ENCODE data around the gene EP400. TPM values are rescaled to one million over a fixed set of nuclear protein-coding genes. Genes with fewer than 3 reads are reported as not detected.

Gene EP400
- polyA plus RNA-seq (2013, experiment 1 of 4): 46.5 TPM
- polyA plus RNA-seq (2013, experiment 2 of 4): 59.7 TPM
- 37.7 TPM for polyA plus RNA-seq (2013, experiment 3 of 4)
- polyA plus RNA-seq (2013, experiment 4 of 4): 48.0 TPM

- H3K27ac ChIP-seq (ENCODE audit: insufficient read depth, low read depth, low read length, poor library complexity, severe bottlenecking): no peak within 1 kb of the TSS
- no peaks in the 10 kb centered on the region for H3K27me3 ChIP-seq (ENCODE audit: control insufficient read depth, insufficient read depth, low read length, poor library complexity, severe bottlenecking)
- H3K4me3 ChIP-seq (ENCODE audit: insufficient read depth, low read depth, low read length): peak within 1 kb of the TSS; percentile 85
- 3% methylated on average over 97 of the region's 97 CpGs for WGBS, 2 experiments
- no peaks in the 10 kb centered on the region for H3K9me3 ChIP-seq (ENCODE audit: control insufficient read depth, low read length)
- no peaks in the 10 kb centered on the region for H3K4me1 ChIP-seq (ENCODE audit: control insufficient read depth, insufficient read depth, low read length)
- peaks cover 3% of the 10 kb centered on the region for H3K36me3 ChIP-seq (ENCODE audit: control insufficient read depth, insufficient read depth, low read length)
Observed at GRCh38 chr12:131949431-131950181, at the start of gene EP400. TSS of gene EP400 (plus strand) at chr12:131949942. CDS start at chr12:131960620, 10,678 bp downstream.

GRCh38 chr12:131900397-131900796 is 49.3 kb upstream of the EP400 start:
- peaks cover 16% of the 10 kb centered on the region for H3K4me1 ChIP-seq (ENCODE audit: control insufficient read depth, insufficient read depth, low read length)
- H3K27ac ChIP-seq (ENCODE audit: insufficient read depth, low read depth, low read length, poor library complexity, severe bottlenecking): no peak overlapping the region
- 94 to 97% methylated on average over 6 of the region's 6 CpGs for WGBS, 2 experiments
- no peaks in the 10 kb centered on the region for H3K27me3 ChIP-seq (ENCODE audit: control insufficient read depth, insufficient read depth, low read length, poor library complexity, severe bottlenecking)
- H3K9me3 ChIP-seq (ENCODE audit: control insufficient read depth, low read length): no peaks in the 10 kb centered on the region
- H3K4me3 ChIP-seq (ENCODE audit: insufficient read depth, low read depth, low read length): no peak overlapping the region
- peaks cover 4% of the 10 kb centered on the region for H3K36me3 ChIP-seq (ENCODE audit: control insufficient read depth, insufficient read depth, low read length)

DNA sequence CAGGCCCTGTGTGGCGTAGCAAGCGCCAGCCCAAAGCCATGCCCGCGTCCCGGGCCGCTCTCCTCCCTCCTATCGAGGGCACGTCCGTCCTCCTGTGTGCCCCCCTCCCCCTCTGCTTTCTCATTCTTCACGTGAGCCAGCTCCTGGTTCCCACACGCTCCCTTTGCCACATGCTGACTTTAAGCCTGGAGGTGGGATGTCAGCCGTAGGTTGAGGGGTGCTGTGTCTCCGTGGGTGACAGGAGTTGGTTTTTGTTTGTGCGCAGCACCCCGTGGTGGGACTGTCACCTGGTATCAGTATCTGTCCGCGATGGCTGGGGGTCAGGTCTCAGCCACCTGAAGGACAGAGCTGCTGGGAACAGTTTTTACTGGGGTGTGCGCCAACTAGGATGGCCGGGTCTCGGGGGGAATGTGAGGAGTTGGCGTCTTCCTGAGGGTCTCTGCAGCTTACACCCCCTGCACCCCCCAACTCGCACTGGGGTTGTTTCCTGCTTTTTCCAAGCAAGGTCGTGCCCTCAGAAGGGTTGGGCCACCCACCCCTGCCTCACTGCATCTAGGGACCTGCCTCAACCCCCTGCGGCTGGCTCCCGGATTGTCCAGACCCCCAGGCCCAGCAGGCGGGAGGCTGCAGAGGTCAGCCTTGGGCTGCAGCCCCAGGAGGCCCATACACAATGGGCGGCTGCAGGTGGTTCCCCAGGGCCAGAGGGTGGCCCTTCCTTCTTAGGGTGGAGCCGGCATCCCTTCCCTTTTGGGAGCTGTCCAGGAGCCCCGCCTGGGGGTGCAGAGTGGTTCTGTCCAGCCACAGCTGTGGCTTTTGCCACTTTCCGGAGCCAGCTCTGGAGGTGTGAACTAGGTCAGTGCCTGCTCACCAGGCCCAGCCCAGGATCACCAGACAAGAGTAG is 48.1 kb upstream of the EP400 start:
- H3K27ac ChIP-seq (ENCODE audit: insufficient read depth, low read depth, low read length, poor library complexity, severe bottlenecking): no peak overlapping the region
- WGBS, 2 experiments: 86 to 88% methylated on average over 30 of the region's 30 CpGs
- no peaks in the 10 kb centered on the region for H3K27me3 ChIP-seq (ENCODE audit: control insufficient read depth, insufficient read depth, low read length, poor library complexity, severe bottlenecking)
- no peak overlapping the region for H3K4me3 ChIP-seq (ENCODE audit: insufficient read depth, low read depth, low read length)
- no peaks in the 10 kb centered on the region for H3K9me3 ChIP-seq (ENCODE audit: control insufficient read depth, low read length)
- peaks cover 4% of the 10 kb centered on the region for H3K36me3 ChIP-seq (ENCODE audit: control insufficient read depth, insufficient read depth, low read length)
- peaks cover 7% of the 10 kb centered on the region for H3K4me1 ChIP-seq (ENCODE audit: control insufficient read depth, insufficient read depth, low read length)

GRCh38 chr12:131902332-131903241 is 47.2 kb upstream of the EP400 start:
- Histone ChIP-seq H3K9me3 (ENCODE audit: control insufficient read depth, low read length) (no peaks in the 10 kb centered on the region), H3K4me3 (ENCODE audit: insufficient read depth, low read depth, low read length) (no peak overlapping the region), H3K27ac (ENCODE audit: insufficient read depth, low read depth, low read length, poor library complexity, severe bottlenecking) (no peak overlapping the region), H3K4me1 (ENCODE audit: control insufficient read depth, insufficient read depth, low read length) (peaks cover 3% of the 10 kb centered on the region), H3K36me3 (ENCODE audit: control insufficient read depth, insufficient read depth, low read length) (no peaks in the 10 kb centered on the region), H3K27me3 (ENCODE audit: control insufficient read depth, insufficient read depth, low read length, poor library complexity, severe bottlenecking) (no peaks in the 10 kb centered on the region)
- 93 to 94% methylated on average over 25 of the region's 25 CpGs for WGBS, 2 experiments

DNA sequence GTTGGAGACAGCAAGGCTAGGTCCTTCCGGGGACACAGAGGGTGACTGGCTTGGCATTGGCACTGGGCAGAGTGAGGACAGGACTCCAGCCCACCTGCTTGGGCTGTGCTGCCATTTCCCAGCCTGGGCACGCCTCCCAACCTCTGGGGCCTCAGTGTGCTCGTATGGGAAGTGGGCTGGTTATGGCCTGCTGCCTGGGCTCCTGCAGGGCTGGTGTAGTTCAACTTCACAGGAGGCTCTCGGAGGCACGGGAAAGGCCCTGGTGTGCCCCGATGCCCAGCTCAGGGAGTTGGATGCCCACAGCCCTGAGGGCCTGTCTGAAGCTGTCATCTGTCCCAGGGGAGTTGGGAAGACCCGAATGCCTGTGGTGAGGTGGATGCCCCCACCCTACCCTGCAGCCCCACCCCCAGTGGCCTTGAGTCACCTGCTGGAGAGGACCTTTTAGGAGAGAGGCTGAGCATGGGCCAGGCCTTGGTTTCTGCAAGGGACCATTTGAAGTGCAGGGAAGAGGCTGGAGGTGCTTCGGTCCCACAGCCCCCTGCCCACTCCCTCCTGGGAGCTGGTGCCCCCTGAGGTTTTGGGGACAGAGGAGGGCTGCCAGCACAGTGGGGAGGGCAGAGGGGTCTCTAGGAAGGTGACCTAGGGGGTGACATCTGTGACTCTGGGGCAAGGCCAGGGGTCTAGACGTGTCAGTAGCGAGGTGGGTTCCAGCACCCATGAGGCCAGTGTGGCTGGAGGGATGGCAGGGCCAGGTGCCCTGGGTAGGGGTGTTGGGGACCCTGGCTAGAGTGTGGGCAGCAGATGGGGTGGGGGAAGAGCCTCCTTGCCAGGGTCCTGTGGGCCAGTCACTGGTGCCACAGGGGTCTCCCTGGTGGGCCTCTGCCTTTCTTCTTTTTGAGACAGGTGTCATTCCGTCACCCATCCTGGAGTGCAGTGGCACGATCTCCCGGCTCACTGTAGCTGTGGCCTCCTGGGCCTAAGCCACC is 46.2 kb upstream of the EP400 start:
- H3K4me3 ChIP-seq (ENCODE audit: insufficient read depth, low read depth, low read length): no peak overlapping the region
- peaks cover 3% of the 10 kb centered on the region for H3K4me1 ChIP-seq (ENCODE audit: control insufficient read depth, insufficient read depth, low read length)
- H3K9me3 ChIP-seq (ENCODE audit: control insufficient read depth, low read length): no peaks in the 10 kb centered on the region
- no peaks in the 10 kb centered on the region for H3K36me3 ChIP-seq (ENCODE audit: control insufficient read depth, insufficient read depth, low read length)
- no peaks in the 10 kb centered on the region for H3K27me3 ChIP-seq (ENCODE audit: control insufficient read depth, insufficient read depth, low read length, poor library complexity, severe bottlenecking)
- WGBS, 2 experiments: 95% methylated on average over 13 of the region's 13 CpGs
- H3K27ac ChIP-seq (ENCODE audit: insufficient read depth, low read depth, low read length, poor library complexity, severe bottlenecking): no peak overlapping the region

- H3K4me1 ChIP-seq (ENCODE audit: control insufficient read depth, insufficient read depth, low read length): peaks cover 3% of the 10 kb centered on the region
- no peaks in the 10 kb centered on the region for H3K36me3 ChIP-seq (ENCODE audit: control insufficient read depth, insufficient read depth, low read length)
- no peaks in the 10 kb centered on the region for H3K27me3 ChIP-seq (ENCODE audit: control insufficient read depth, insufficient read depth, low read length, poor library complexity, severe bottlenecking)
- H3K4me3 ChIP-seq (ENCODE audit: insufficient read depth, low read depth, low read length): no peak overlapping the region
- no peak overlapping the region for H3K27ac ChIP-seq (ENCODE audit: insufficient read depth, low read depth, low read length, poor library complexity, severe bottlenecking)
- no peaks in the 10 kb centered on the region for H3K9me3 ChIP-seq (ENCODE audit: control insufficient read depth, low read length)
- 88 to 95% methylated on average over 5 of the region's 5 CpGs for WGBS, 2 experiments
Observed at GRCh38 chr12:131904346-131904745, 45.4 kb upstream of the EP400 start.

- WGBS, 2 experiments: 92 to 93% methylated on average over 13 of the region's 13 CpGs
- H3K4me3 ChIP-seq (ENCODE audit: insufficient read depth, low read depth, low read length): no peak overlapping the region
- H3K4me1 ChIP-seq (ENCODE audit: control insufficient read depth, insufficient read depth, low read length): peaks cover 3% of the 10 kb centered on the region
- H3K9me3 ChIP-seq (ENCODE audit: control insufficient read depth, low read length): no peaks in the 10 kb centered on the region
- peaks cover 4% of the 10 kb centered on the region for H3K36me3 ChIP-seq (ENCODE audit: control insufficient read depth, insufficient read depth, low read length)
- no peaks in the 10 kb centered on the region for H3K27me3 ChIP-seq (ENCODE audit: control insufficient read depth, insufficient read depth, low read length, poor library complexity, severe bottlenecking)
- H3K27ac ChIP-seq (ENCODE audit: insufficient read depth, low read depth, low read length, poor library complexity, severe bottlenecking): no peak overlapping the region
Observed at GRCh38 chr12:131905081-131905629, 44.6 kb upstream of the EP400 start.

GRCh38 chr12:131905630-131906091 is 44.1 kb upstream of the EP400 start:
- H3K9me3 ChIP-seq (ENCODE audit: control insufficient read depth, low read length): no peaks in the 10 kb centered on the region
- no peaks in the 10 kb centered on the region for H3K27me3 ChIP-seq (ENCODE audit: control insufficient read depth, insufficient read depth, low read length, poor library complexity, severe bottlenecking)
- H3K27ac ChIP-seq (ENCODE audit: insufficient read depth, low read depth, low read length, poor library complexity, severe bottlenecking): no peak overlapping the region
- no peaks in the 10 kb centered on the region for H3K4me1 ChIP-seq (ENCODE audit: control insufficient read depth, insufficient read depth, low read length)
- peaks cover 8% of the 10 kb centered on the region for H3K36me3 ChIP-seq (ENCODE audit: control insufficient read depth, insufficient read depth, low read length)
- no peak overlapping the region for H3K4me3 ChIP-seq (ENCODE audit: insufficient read depth, low read depth, low read length)
- WGBS, 2 experiments: 95 to 96% methylated on average over 15 of the region's 15 CpGs
